ENCODE results near the gene RMND5B. TPM values are rescaled to one million over a fixed set of nuclear protein-coding genes. Genes with fewer than 3 reads are reported as not detected.

Gene RMND5B
- total and polyA plus RNA-seq, 5 donors from 2014 or later: 22.0 to 39.9 (median 35.0) TPM

GRCh38 chr5:178180141-178180863, 49.5 kb downstream of the RMND5B start:
- H3K4me1 ChIP-seq (ENCODE audit: control insufficient read depth, insufficient read depth, low read length, poor library complexity, severe bottlenecking): no peaks in the 10 kb centered on the region
- no peaks in the 10 kb centered on the region for H3K36me3 Mint-ChIP-seq
- ATAC-seq (ENCODE audit: low read depth in 2 of 2) (no peak), DNase-seq (no peak)
- no peak overlapping the region for H3K4me3 Mint-ChIP-seq
- peaks cover 0 to 4% (median 0%) of the 10 kb centered on the region in 7 donors for H3K9me3 Mint-ChIP-seq
- no peaks in the 10 kb centered on the region for H3K27me3 Mint-ChIP-seq
- H3K4me1 Mint-ChIP-seq: peaks cover 0 to 7% (median 3%) of the 10 kb centered on the region in 4 donors
- H3K9me3 ChIP-seq (ENCODE audit: control insufficient read depth in 2 of 2, low read length in 2 of 2): no peaks in the 10 kb centered on the region
- no peak overlapping the region for H3K4me3 ChIP-seq (ENCODE audit: low read depth, low read length)
- H3K27me3 ChIP-seq (ENCODE audit: control insufficient read depth, insufficient read depth, low read length): no peaks in the 10 kb centered on the region
- no peaks in the 10 kb centered on the region for H3K36me3 ChIP-seq (ENCODE audit: control insufficient read depth, insufficient read depth, low read length)
- H3K27ac ChIP-seq (ENCODE audit: insufficient read depth, low read length, poor library complexity, severe bottlenecking): no peak overlapping the region
- H3K27ac Mint-ChIP-seq: no peak overlapping the region

GRCh38 chr5:178182158-178182876, 51.5 kb downstream of the RMND5B start:
- Mint-ChIP-seq H3K9me3 (peaks cover 0 to 4% (median 0%) of the 10 kb centered on the region in 7 donors), H3K36me3 (no peaks in the 10 kb centered on the region), H3K4me3 (no peak overlapping the region), H3K27me3 (peaks cover 6% of the 10 kb centered on the region), H3K27ac (peak overlapping the region in 1 of 3 donors; percentile 81), H3K4me1 (peaks cover 0 to 7% (median 3%) of the 10 kb centered on the region in 4 donors)
- no peak for ATAC-seq (ENCODE audit: low read depth in 2 of 2)
- H3K27ac ChIP-seq (ENCODE audit: insufficient read depth, low read length, poor library complexity, severe bottlenecking): no peak overlapping the region
- H3K4me3 ChIP-seq (ENCODE audit: low read depth, low read length): no peak overlapping the region
- no peaks in the 10 kb centered on the region for H3K4me1 ChIP-seq (ENCODE audit: control insufficient read depth, insufficient read depth, low read length, poor library complexity, severe bottlenecking)
- no peaks in the 10 kb centered on the region for H3K9me3 ChIP-seq (ENCODE audit: control insufficient read depth in 2 of 2, low read length in 2 of 2)
- peak in 1 of 3 donors; percentile 14 for DNase-seq
- H3K36me3 ChIP-seq (ENCODE audit: control insufficient read depth, insufficient read depth, low read length): no peaks in the 10 kb centered on the region
- H3K27me3 ChIP-seq (ENCODE audit: control insufficient read depth, insufficient read depth, low read length): no peaks in the 10 kb centered on the region

GRCh38 chr5:178186427-178186826, 55.6 kb downstream of the RMND5B start:
- Histone ChIP-seq H3K36me3 (ENCODE audit: control insufficient read depth, insufficient read depth, low read length) (no peaks in the 10 kb centered on the region), H3K9me3 (ENCODE audit: control insufficient read depth in 2 of 2, low read length in 2 of 2) (no peaks in the 10 kb centered on the region), H3K4me1 (ENCODE audit: control insufficient read depth, insufficient read depth, low read length, poor library complexity, severe bottlenecking) (no peaks in the 10 kb centered on the region), H3K27me3 (ENCODE audit: control insufficient read depth, insufficient read depth, low read length) (no peaks in the 10 kb centered on the region), H3K4me3 (ENCODE audit: low read depth, low read length) (no peak overlapping the region), H3K27ac (ENCODE audit: insufficient read depth, low read length, poor library complexity, severe bottlenecking) (no peak overlapping the region)
- Mint-ChIP-seq H3K27ac (no peak overlapping the region), H3K36me3 (no peaks in the 10 kb centered on the region), H3K9me3 (no peaks in the 10 kb centered on the region), H3K4me1 (peaks cover 0 to 7% (median 3%) of the 10 kb centered on the region in 4 donors), H3K27me3 (peaks cover 21% of the 10 kb centered on the region), H3K4me3 (no peak overlapping the region)
- DNase-seq (no peak), ATAC-seq (ENCODE audit: low read depth in 2 of 2) (no peak)

GRCh38 chr5:178187014-178187413, 56.2 kb downstream of the RMND5B start, which contains the start of gene GMCL2:
Gene GMCL2, minus strand, starts transcription at chr5:178187371. Its CDS starts 72 bp downstream, at chr5:178187299.
- no peak for DNase-seq
- no peaks in the 10 kb centered on the region for H3K27me3 ChIP-seq (ENCODE audit: control insufficient read depth, insufficient read depth, low read length)
- Mint-ChIP-seq H3K4me3 (no peak within 1 kb of the TSS), H3K9me3 (no peaks in the 10 kb centered on the region), H3K36me3 (no peaks in the 10 kb centered on the region), H3K4me1 (peaks cover 0 to 5% (median 2%) of the 10 kb centered on the region in 4 donors), H3K27me3 (peaks cover 24% of the 10 kb centered on the region), H3K27ac (no peak within 1 kb of the TSS)
- H3K9me3 ChIP-seq (ENCODE audit: control insufficient read depth in 2 of 2, low read length in 2 of 2): no peaks in the 10 kb centered on the region
- no peak within 1 kb of the TSS for H3K4me3 ChIP-seq (ENCODE audit: low read depth, low read length)
- H3K4me1 ChIP-seq (ENCODE audit: control insufficient read depth, insufficient read depth, low read length, poor library complexity, severe bottlenecking): no peaks in the 10 kb centered on the region
- H3K36me3 ChIP-seq (ENCODE audit: control insufficient read depth, insufficient read depth, low read length): no peaks in the 10 kb centered on the region
- no peak for ATAC-seq (ENCODE audit: low read depth in 2 of 2)
- H3K27ac ChIP-seq (ENCODE audit: insufficient read depth, low read length, poor library complexity, severe bottlenecking): no peak within 1 kb of the TSS

DNA sequence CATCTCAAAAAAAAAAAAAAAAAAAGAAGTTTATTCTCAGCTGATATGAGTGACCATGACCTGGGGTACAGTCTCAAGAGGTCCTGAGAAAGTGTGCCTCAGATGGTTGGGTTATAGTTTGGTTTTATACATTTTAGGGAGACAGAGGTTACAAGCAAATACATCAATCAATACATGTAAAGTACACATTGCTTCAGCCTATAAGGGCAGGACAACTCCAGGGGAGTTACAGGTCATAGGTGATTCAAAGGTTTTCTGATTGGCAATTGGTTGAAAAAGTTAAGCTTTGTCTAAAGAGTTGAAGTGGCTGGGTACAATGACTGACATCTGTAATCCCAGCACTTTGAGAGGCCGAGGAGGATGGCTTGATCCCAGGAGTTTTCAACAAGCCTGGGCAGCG, 58.6 kb downstream of the RMND5B start:
- ATAC-seq (ENCODE audit: low read depth in 2 of 2): no peak

GRCh38 chr5:178191661-178192060, 60.8 kb downstream of the RMND5B start:
- H3K4me1 Mint-ChIP-seq: peaks cover 0 to 6% (median 4%) of the 10 kb centered on the region in 4 donors
- no peaks in the 10 kb centered on the region for H3K36me3 ChIP-seq (ENCODE audit: control insufficient read depth, insufficient read depth, low read length)
- H3K27me3 ChIP-seq (ENCODE audit: control insufficient read depth, insufficient read depth, low read length): peaks cover 7% of the 10 kb centered on the region
- no peaks in the 10 kb centered on the region for H3K4me1 ChIP-seq (ENCODE audit: control insufficient read depth, insufficient read depth, low read length, poor library complexity, severe bottlenecking)
- H3K9me3 ChIP-seq (ENCODE audit: control insufficient read depth in 2 of 2, low read length in 2 of 2): no peaks in the 10 kb centered on the region
- DNase-seq (no peak), ATAC-seq (ENCODE audit: low read depth in 2 of 2) (no peak)
- peaks cover 0 to 3% (median 0%) of the 10 kb centered on the region in 7 donors for H3K9me3 Mint-ChIP-seq
- no peak overlapping the region for H3K4me3 Mint-ChIP-seq
- H3K36me3 Mint-ChIP-seq: no peaks in the 10 kb centered on the region
- no peak overlapping the region for H3K27ac Mint-ChIP-seq
- no peak overlapping the region for H3K4me3 ChIP-seq (ENCODE audit: low read depth, low read length)
- peaks cover 44% of the 10 kb centered on the region for H3K27me3 Mint-ChIP-seq
- no peak overlapping the region for H3K27ac ChIP-seq (ENCODE audit: insufficient read depth, low read length, poor library complexity, severe bottlenecking)

More for the DNA sequence above, 58.6 kb downstream of the RMND5B start:
- Histone ChIP-seq H3K27ac (ENCODE audit: insufficient read depth, low read length, poor library complexity, severe bottlenecking) (no peak overlapping the region), H3K4me1 (ENCODE audit: control insufficient read depth, insufficient read depth, low read length, poor library complexity, severe bottlenecking) (no peaks in the 10 kb centered on the region), H3K9me3 (ENCODE audit: control insufficient read depth in 2 of 2, low read length in 2 of 2) (no peaks in the 10 kb centered on the region), H3K4me3 (ENCODE audit: low read depth, low read length) (no peak overlapping the region), H3K36me3 (ENCODE audit: control insufficient read depth, insufficient read depth, low read length) (no peaks in the 10 kb centered on the region), H3K27me3 (ENCODE audit: control insufficient read depth, insufficient read depth, low read length) (peaks cover 7% of the 10 kb centered on the region)
- peaks cover 0 to 4% (median 2%) of the 10 kb centered on the region in 4 donors for H3K4me1 Mint-ChIP-seq
- H3K36me3 Mint-ChIP-seq: no peaks in the 10 kb centered on the region
- no peak for DNase-seq
- H3K27ac Mint-ChIP-seq: no peak overlapping the region
- peaks cover 0 to 3% (median 0%) of the 10 kb centered on the region in 7 donors for H3K9me3 Mint-ChIP-seq
- H3K27me3 Mint-ChIP-seq: peaks cover 47% of the 10 kb centered on the region
- H3K4me3 Mint-ChIP-seq: no peak overlapping the region

- Histone ChIP-seq H3K9me3 (ENCODE audit: control insufficient read depth in 2 of 2, low read length in 2 of 2) (no peaks in the 10 kb centered on the region), H3K27me3 (ENCODE audit: control insufficient read depth, insufficient read depth, low read length) (peaks cover 7% of the 10 kb centered on the region), H3K4me1 (ENCODE audit: control insufficient read depth, insufficient read depth, low read length, poor library complexity, severe bottlenecking) (no peaks in the 10 kb centered on the region), H3K27ac (ENCODE audit: insufficient read depth, low read length, poor library complexity, severe bottlenecking) (no peak overlapping the region), H3K36me3 (ENCODE audit: control insufficient read depth, insufficient read depth, low read length) (no peaks in the 10 kb centered on the region), H3K4me3 (ENCODE audit: low read depth, low read length) (no peak overlapping the region)
- Mint-ChIP-seq H3K4me3 (no peak overlapping the region), H3K27me3 (peaks cover 44% of the 10 kb centered on the region), H3K27ac (no peak overlapping the region), H3K4me1 (peaks cover 0 to 6% (median 4%) of the 10 kb centered on the region in 4 donors), H3K36me3 (no peaks in the 10 kb centered on the region), H3K9me3 (peaks cover 0 to 3% (median 0%) of the 10 kb centered on the region in 7 donors)
- ATAC-seq (ENCODE audit: low read depth in 2 of 2): no peak
- DNase-seq: no peak
Measured at GRCh38 chr5:178192244-178192643, 61.4 kb downstream of the RMND5B start.
